ENCODE data around the gene RABEP1. TPM values are rescaled to one million over a fixed set of nuclear protein-coding genes. Genes with fewer than 3 reads are reported as not detected.
A peak's percentile ranks its signal among the peaks of the same experiment; 100 is the strongest.

Gene RABEP1
- total and polyA plus RNA-seq, 2 experiments from 2014 or later, result 37.0 to 88.1 TPM

DNA sequence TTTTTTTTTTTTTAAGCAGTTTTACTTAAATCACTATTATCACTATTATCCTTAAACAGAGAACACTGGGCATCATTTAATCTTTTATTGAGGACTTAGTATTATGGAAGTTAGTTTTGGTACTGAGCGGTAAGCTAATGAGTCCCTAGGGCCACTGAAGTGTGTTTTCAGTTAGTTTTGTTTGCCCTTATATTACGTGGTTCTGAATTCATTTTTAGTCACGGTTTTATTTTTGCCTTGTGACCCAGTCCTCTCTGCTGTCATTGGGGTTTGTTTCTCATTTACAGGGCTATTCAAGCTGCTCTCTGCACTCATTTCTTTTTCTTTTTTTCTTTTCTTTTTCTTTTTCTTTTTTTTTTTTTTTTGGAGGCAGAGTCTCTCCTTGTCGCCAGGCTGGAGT lies 17.3 kb downstream of the RABEP1 start:
- peaks cover 99% of the 10 kb centered on the region for H3K79me2 ChIP-seq (replicated peaks; ENCODE audit: insufficient read depth)
- H3K4me1 ChIP-seq (ENCODE audit: insufficient read depth), result no peaks in the 10 kb centered on the region

More for the DNA sequence above, 17.3 kb downstream of the RABEP1 start:
- peaks cover 3% of the 10 kb centered on the region; the same call in 2 of the 3 replicates for H3K4me1 Mint-ChIP-seq
- H3K4me2 ChIP-seq, result no peak overlapping the region
- H3K36me3 Mint-ChIP-seq (ENCODE audit: low read depth), result peaks cover 4% of the 10 kb centered on the region; the same call in 1 of the 3 replicates
- no peak overlapping the region for H3K4me3 Mint-ChIP-seq
- H3K27ac ChIP-seq (ENCODE audit: low read depth), result 0 out of 2 replicates have a peak overlapping the region, but pooled peaks have one; percentile 15
- no peaks in the 10 kb centered on the region for H3F3A ChIP-seq (replicated peaks; ENCODE audit: low read depth)
- H3K4me3 ChIP-seq, result no peak overlapping the region
- no peak for TF ChIP-seq EZH2phosphoT487 (IDR thresholded peaks at IDR 0.05; ENCODE audit: unreplicated experiment)
- TF ChIP-seq, protein P1, sequence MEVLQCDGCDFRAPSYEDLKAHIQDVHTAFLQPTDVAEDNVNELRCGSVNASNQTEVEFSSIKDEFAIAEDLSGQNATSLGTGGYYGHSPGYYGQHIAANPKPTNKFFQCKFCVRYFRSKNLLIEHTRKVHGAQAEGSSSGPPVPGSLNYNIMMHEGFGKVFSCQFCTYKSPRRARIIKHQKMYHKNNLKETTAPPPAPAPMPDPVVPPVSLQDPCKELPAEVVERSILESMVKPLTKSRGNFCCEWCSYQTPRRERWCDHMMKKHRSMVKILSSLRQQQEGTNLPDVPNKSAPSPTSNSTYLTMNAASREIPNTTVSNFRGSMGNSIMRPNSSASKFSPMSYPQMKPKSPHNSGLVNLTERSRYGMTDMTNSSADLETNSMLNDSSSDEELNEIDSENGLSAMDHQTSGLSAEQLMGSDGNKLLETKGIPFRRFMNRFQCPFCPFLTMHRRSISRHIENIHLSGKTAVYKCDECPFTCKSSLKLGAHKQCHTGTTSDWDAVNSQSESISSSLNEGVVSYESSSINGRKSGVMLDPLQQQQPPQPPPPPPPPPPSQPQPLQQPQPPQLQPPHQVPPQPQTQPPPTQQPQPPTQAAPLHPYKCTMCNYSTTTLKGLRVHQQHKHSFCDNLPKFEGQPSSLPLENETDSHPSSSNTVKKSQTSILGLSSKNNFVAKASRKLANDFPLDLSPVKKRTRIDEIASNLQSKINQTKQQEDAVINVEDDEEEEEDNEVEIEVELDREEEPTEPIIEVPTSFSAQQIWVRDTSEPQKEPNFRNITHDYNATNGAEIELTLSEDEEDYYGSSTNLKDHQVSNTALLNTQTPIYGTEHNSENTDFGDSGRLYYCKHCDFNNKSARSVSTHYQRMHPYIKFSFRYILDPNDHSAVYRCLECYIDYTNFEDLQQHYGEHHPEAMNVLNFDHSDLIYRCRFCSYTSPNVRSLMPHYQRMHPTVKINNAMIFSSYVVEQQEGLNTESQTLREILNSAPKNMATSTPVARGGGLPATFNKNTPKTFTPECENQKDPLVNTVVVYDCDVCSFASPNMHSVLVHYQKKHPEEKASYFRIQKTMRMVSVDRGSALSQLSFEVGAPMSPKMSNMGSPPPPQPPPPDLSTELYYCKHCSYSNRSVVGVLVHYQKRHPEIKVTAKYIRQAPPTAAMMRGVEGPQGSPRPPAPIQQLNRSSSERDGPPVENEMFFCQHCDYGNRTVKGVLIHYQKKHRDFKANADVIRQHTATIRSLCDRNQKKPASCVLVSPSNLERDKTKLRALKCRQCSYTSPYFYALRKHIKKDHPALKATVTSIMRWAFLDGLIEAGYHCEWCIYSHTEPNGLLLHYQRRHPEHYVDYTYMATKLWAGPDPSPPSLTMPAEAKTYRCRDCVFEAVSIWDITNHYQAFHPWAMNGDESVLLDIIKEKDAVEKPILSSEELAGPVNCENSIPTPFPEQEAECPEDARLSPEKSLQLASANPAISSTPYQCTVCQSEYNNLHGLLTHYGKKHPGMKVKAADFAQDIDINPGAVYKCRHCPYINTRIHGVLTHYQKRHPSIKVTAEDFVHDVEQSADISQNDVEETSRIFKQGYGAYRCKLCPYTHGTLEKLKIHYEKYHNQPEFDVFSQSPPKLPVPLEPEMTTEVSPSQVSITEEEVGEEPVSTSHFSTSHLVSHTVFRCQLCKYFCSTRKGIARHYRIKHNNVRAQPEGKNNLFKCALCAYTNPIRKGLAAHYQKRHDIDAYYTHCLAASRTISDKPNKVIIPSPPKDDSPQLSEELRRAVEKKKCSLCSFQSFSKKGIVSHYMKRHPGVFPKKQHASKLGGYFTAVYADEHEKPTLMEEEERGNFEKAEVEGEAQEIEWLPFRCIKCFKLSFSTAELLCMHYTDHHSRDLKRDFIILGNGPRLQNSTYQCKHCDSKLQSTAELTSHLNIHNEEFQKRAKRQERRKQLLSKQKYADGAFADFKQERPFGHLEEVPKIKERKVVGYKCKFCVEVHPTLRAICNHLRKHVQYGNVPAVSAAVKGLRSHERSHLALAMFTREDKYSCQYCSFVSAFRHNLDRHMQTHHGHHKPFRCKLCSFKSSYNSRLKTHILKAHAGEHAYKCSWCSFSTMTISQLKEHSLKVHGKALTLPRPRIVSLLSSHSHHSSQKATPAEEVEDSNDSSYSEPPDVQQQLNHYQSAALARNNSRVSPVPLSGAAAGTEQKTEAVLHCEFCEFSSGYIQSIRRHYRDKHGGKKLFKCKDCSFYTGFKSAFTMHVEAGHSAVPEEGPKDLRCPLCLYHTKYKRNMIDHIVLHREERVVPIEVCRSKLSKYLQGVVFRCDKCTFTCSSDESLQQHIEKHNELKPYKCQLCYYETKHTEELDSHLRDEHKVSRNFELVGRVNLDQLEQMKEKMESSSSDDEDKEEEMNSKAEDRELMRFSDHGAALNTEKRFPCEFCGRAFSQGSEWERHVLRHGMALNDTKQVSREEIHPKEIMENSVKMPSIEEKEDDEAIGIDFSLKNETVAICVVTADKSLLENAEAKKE (CRISPR knock-in tag; IDR thresholded peaks at IDR 0.05), result no peak
- no peak for TF ChIP-seq NANOG (IDR thresholded peaks at IDR 0.05; ENCODE audit: borderline replicate concordance)
- TF ChIP-seq EZH2 (IDR thresholded peaks at IDR 0.05; ENCODE audit: low read depth, unreplicated experiment), result no peak
- TF ChIP-seq, protein P2, sequence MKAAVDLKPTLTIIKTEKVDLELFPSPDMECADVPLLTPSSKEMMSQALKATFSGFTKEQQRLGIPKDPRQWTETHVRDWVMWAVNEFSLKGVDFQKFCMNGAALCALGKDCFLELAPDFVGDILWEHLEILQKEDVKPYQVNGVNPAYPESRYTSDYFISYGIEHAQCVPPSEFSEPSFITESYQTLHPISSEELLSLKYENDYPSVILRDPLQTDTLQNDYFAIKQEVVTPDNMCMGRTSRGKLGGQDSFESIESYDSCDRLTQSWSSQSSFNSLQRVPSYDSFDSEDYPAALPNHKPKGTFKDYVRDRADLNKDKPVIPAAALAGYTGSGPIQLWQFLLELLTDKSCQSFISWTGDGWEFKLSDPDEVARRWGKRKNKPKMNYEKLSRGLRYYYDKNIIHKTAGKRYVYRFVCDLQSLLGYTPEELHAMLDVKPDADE (IDR thresholded peaks at IDR 0.05), result no peak
- TF ChIP-seq, protein P3, sequence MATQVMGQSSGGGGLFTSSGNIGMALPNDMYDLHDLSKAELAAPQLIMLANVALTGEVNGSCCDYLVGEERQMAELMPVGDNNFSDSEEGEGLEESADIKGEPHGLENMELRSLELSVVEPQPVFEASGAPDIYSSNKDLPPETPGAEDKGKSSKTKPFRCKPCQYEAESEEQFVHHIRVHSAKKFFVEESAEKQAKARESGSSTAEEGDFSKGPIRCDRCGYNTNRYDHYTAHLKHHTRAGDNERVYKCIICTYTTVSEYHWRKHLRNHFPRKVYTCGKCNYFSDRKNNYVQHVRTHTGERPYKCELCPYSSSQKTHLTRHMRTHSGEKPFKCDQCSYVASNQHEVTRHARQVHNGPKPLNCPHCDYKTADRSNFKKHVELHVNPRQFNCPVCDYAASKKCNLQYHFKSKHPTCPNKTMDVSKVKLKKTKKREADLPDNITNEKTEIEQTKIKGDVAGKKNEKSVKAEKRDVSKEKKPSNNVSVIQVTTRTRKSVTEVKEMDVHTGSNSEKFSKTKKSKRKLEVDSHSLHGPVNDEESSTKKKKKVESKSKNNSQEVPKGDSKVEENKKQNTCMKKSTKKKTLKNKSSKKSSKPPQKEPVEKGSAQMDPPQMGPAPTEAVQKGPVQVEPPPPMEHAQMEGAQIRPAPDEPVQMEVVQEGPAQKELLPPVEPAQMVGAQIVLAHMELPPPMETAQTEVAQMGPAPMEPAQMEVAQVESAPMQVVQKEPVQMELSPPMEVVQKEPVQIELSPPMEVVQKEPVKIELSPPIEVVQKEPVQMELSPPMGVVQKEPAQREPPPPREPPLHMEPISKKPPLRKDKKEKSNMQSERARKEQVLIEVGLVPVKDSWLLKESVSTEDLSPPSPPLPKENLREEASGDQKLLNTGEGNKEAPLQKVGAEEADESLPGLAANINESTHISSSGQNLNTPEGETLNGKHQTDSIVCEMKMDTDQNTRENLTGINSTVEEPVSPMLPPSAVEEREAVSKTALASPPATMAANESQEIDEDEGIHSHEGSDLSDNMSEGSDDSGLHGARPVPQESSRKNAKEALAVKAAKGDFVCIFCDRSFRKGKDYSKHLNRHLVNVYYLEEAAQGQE (IDR thresholded peaks at IDR 0.05; ENCODE audit: unreplicated experiment), result no peak
- no peak for TF ChIP-seq CREB1 (CRISPR knock-in tag; IDR thresholded peaks at IDR 0.05; ENCODE audit: low read depth)
- TF ChIP-seq ZNF331 (CRISPR knock-in tag; IDR thresholded peaks at IDR 0.05; ENCODE audit: low read depth), result no peak
- TF ChIP-seq, protein P4, sequence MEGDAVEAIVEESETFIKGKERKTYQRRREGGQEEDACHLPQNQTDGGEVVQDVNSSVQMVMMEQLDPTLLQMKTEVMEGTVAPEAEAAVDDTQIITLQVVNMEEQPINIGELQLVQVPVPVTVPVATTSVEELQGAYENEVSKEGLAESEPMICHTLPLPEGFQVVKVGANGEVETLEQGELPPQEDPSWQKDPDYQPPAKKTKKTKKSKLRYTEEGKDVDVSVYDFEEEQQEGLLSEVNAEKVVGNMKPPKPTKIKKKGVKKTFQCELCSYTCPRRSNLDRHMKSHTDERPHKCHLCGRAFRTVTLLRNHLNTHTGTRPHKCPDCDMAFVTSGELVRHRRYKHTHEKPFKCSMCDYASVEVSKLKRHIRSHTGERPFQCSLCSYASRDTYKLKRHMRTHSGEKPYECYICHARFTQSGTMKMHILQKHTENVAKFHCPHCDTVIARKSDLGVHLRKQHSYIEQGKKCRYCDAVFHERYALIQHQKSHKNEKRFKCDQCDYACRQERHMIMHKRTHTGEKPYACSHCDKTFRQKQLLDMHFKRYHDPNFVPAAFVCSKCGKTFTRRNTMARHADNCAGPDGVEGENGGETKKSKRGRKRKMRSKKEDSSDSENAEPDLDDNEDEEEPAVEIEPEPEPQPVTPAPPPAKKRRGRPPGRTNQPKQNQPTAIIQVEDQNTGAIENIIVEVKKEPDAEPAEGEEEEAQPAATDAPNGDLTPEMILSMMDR (conservative IDR thresholded peaks at IDR 0.05; ENCODE audit: low read depth in 2 of 2), result no peak
- DNase-seq (ENCODE audit: low spot score) (no peak), ATAC-seq (no peak)
- peaks cover 2% of the 10 kb centered on the region for H3K27me3 Mint-ChIP-seq (ENCODE audit: insufficient read depth, low read depth, poor library complexity)
- no peak overlapping the region for H2AFZ ChIP-seq
- H3K27me3 ChIP-seq (ENCODE audit: insufficient read depth), result no peaks in the 10 kb centered on the region
- H3K9me3 Mint-ChIP-seq, result no peaks in the 10 kb centered on the region
- H3K9me2 ChIP-seq (ENCODE audit: insufficient read depth), result no peaks in the 10 kb centered on the region
- H3K27ac Mint-ChIP-seq, result no peak overlapping the region
- no peaks in the 10 kb centered on the region for H3K36me3 ChIP-seq (ENCODE audit: insufficient read depth)
- H4K20me1 ChIP-seq (replicated peaks; ENCODE audit: insufficient read depth), result peaks cover 31% of the 10 kb centered on the region

All from GM23338 (cell line).